ENCODE results near the gene MIA.
"Not testable (repeated sequence)": the region's sequence is repeated elsewhere in the genome, so short reads cannot be mapped to it uniquely, and the experiment has no call there.

MIA gene

GRCh38 chr19:40777937-40778705, 2.8 kb downstream of the MIA start, which contains the start of gene RAB4B:
Gene RAB4B, plus strand, starts transcription at chr19:40778247. Its CDS starts 129 bp downstream, at chr19:40778376.
- in situ Hi-C loops (cut with MboI; ENCODE audit: low sequenced_read_pairs): no loop called here

GRCh38 chr19:40778706-40779284, 3.5 kb downstream of the MIA start:
- in situ Hi-C loops (cut with MboI; ENCODE audit: low sequenced_read_pairs): no loop called here

- in situ Hi-C loops (cut with MboI; ENCODE audit: low sequenced_read_pairs): no loop called here
Measured at GRCh38 chr19:40780582-40780981, 5.3 kb downstream of the MIA start.

- in situ Hi-C loops (cut with MboI; ENCODE audit: low sequenced_read_pairs): no loop called here
Measured at GRCh38 chr19:40781140-40781539, 5.8 kb downstream of the MIA start.

GRCh38 chr19:40783711-40784110, 8.4 kb downstream of the MIA start:
- in situ Hi-C loops (cut with MboI; ENCODE audit: low sequenced_read_pairs): no loop called here

- in situ Hi-C loops (cut with MboI; ENCODE audit: low sequenced_read_pairs): not testable (repeated sequence)
Measured at GRCh38 chr19:40784146-40784545, 8.8 kb downstream of the MIA start.

GRCh38 chr19:40785526-40785925, 10.2 kb downstream of the MIA start:
- in situ Hi-C loops (cut with MboI; ENCODE audit: low sequenced_read_pairs): no loop called here

GRCh38 chr19:40786060-40787037, 11.0 kb downstream of the MIA start:
- in situ Hi-C loops (cut with MboI; ENCODE audit: low sequenced_read_pairs): no loop called here

GRCh38 chr19:40791349-40791748, 16.0 kb downstream of the MIA start:
- in situ Hi-C loops (cut with MboI; ENCODE audit: low sequenced_read_pairs): no loop called here

- in situ Hi-C loops (cut with MboI; ENCODE audit: low sequenced_read_pairs): no loop called here
Measured at GRCh38 chr19:40791996-40792395, 16.7 kb downstream of the MIA start.

GRCh38 chr19:40797166-40797962, 22.0 kb downstream of the MIA start:
- in situ Hi-C loops (cut with MboI; ENCODE audit: low sequenced_read_pairs): no loop called here

GRCh38 chr19:40797963-40798682, 22.8 kb downstream of the MIA start:
- in situ Hi-C loops (cut with MboI; ENCODE audit: low sequenced_read_pairs): no loop called here

- in situ Hi-C loops (cut with MboI; ENCODE audit: low sequenced_read_pairs): no loop called here
Measured at GRCh38 chr19:40798683-40799557, 23.6 kb downstream of the MIA start, which contains the start of gene EGLN2. Gene EGLN2, plus strand, starts transcription at chr19:40799191. Its CDS starts 1,382 bp downstream, at chr19:40800573.

- in situ Hi-C loops (cut with MboI; ENCODE audit: low sequenced_read_pairs): loop anchor here (25.0 kb wide), 1 partner anchor 338 kb away; no protein-coding TSS in a partner anchor
Measured at GRCh38 chr19:40799558-40800338, 24.4 kb downstream of the MIA start.

GRCh38 chr19:40800339-40800996, 25.1 kb downstream of the MIA start:
- in situ Hi-C loops (cut with MboI; ENCODE audit: low sequenced_read_pairs): loop anchor here (25.0 kb wide), 1 partner anchor 337 kb away; no protein-coding TSS in a partner anchor

- in situ Hi-C loops (cut with MboI; ENCODE audit: low sequenced_read_pairs): loop anchor here (25.0 kb wide), 1 partner anchor 336 kb away; no protein-coding TSS in a partner anchor
Measured at GRCh38 chr19:40800997-40801377, 25.7 kb downstream of the MIA start.
